SJCRH30 (cell line): ENCODE data around the gene ERP27. TPM values are rescaled to one million over a fixed set of nuclear protein-coding genes. Genes with fewer than 3 reads are reported as not detected.
A peak's percentile ranks its signal among the peaks of the same experiment; 100 is the strongest.

Experiments
- DNase-seq, 2 experiments: peaks; one replicate each; pipeline ENCODE4 v3.0.0-alpha.2; 2015 to 2020
- H3K27ac ChIP-seq: fragments of 250-450 bp; sonication (Bioruptor Pico); 2 replicates; pipeline ENCODE4 v1.5.1; 2020; ENCODE audit warnings: mild to moderate bottlenecking, moderate library complexity
- H3K27me3 ChIP-seq: fragments of 250-450 bp; sonication (Bioruptor Pico); 2 replicates; pipeline ENCODE4 v1.5.1; 2020; ENCODE audit warnings: mild to moderate bottlenecking, moderate library complexity
- H3K36me3 ChIP-seq: fragments of 250-450 bp; sonication (Bioruptor Pico); 2 replicates; pipeline ENCODE4 v1.5.1; 2020; ENCODE audit warnings: mild to moderate bottlenecking, moderate library complexity
- H3K4me1 ChIP-seq: fragments of 250-450 bp; sonication (Bioruptor Pico); 2 replicates; pipeline ENCODE4 v1.5.1; 2020; ENCODE audit warnings: mild to moderate bottlenecking, moderate library complexity
- H3K4me3 ChIP-seq: fragments of 250-450 bp; sonication (Bioruptor Pico); 2 replicates; pipeline ENCODE4 v1.5.1; 2020; ENCODE audit warnings: mild to moderate bottlenecking, moderate library complexity
- H3K9me3 ChIP-seq: fragments of 250-450 bp; sonication (Bioruptor Pico); replicated peaks from 2 replicates; pipeline ENCODE4 v1.5.1; 2020; ENCODE audit warnings: mild to moderate bottlenecking, moderate library complexity
- total RNA-seq: library from RNA; depleted of rRNA; stranded (reverse); fragments of >200 nt; shearing (Covaris generic); gene quantifications from 2 replicates; pipeline ENCODE4 v1.2.3, GENCODE V29; 2014

Gene ERP27
- total RNA-seq, 1 experiment from 2014 or later: not detected

DNA sequence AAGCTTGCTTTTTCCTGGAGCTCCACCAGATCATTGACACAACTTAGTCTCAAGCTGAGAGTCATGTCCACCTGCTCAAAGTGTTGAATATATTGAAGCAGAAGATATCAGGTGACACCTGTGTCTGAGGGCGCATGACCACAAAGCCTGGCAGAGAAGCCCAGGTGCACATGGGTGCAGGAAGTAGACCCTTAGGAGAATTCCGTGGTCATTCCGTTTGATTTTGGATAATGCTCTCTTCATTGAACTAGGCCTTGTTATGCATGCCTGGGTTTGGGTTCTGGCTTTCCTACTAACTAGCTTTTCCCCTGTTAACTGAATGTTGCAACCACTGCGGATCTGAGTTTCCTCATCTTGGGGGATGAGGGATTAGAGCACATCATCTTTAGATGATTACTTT lies 15.9 kb upstream of the ERP27 start:
- no peaks in the 10 kb centered on the region for H3K36me3 ChIP-seq
- DNase-seq: no peak
- H3K4me1 ChIP-seq: 0 out of 2 replicates have a peak, but pooled peaks cover 3% of the 10 kb centered on the region

GRCh38 chr12:14953752-14954151 lies 15.4 kb upstream of the ERP27 start:
- no peak overlapping the region for H3K27ac ChIP-seq
- no peaks in the 10 kb centered on the region for H3K27me3 ChIP-seq
- no peaks in the 10 kb centered on the region for H3K36me3 ChIP-seq
- H3K4me3 ChIP-seq: no peak overlapping the region
- DNase-seq: no peak
- H3K4me1 ChIP-seq: 0 out of 2 replicates have a peak, but pooled peaks cover 6% of the 10 kb centered on the region
- no peaks in the 10 kb centered on the region for H3K9me3 ChIP-seq

More for the DNA sequence above, 15.9 kb upstream of the ERP27 start:
- H3K4me3 ChIP-seq: no peak overlapping the region
- H3K27me3 ChIP-seq: no peaks in the 10 kb centered on the region
- H3K9me3 ChIP-seq: no peaks in the 10 kb centered on the region
- H3K27ac ChIP-seq: no peak overlapping the region

- no peak for DNase-seq
- Histone ChIP-seq H3K27me3 (no peaks in the 10 kb centered on the region), H3K27ac (no peak overlapping the region)
Measured at GRCh38 chr12:14952299-14952921, 14.1 kb upstream of the ERP27 start.

GRCh38 chr12:14951851-14952250 lies 13.5 kb upstream of the ERP27 start:
- H3K27ac ChIP-seq: no peak overlapping the region

More at GRCh38 chr12:14952299-14952921, 14.1 kb upstream of the ERP27 start:
- Histone ChIP-seq H3K36me3 (no peaks in the 10 kb centered on the region), H3K4me1 (0 out of 2 replicates have a peak, but pooled peaks cover 8% of the 10 kb centered on the region), H3K4me3 (no peak overlapping the region), H3K9me3 (no peaks in the 10 kb centered on the region)

DNA sequence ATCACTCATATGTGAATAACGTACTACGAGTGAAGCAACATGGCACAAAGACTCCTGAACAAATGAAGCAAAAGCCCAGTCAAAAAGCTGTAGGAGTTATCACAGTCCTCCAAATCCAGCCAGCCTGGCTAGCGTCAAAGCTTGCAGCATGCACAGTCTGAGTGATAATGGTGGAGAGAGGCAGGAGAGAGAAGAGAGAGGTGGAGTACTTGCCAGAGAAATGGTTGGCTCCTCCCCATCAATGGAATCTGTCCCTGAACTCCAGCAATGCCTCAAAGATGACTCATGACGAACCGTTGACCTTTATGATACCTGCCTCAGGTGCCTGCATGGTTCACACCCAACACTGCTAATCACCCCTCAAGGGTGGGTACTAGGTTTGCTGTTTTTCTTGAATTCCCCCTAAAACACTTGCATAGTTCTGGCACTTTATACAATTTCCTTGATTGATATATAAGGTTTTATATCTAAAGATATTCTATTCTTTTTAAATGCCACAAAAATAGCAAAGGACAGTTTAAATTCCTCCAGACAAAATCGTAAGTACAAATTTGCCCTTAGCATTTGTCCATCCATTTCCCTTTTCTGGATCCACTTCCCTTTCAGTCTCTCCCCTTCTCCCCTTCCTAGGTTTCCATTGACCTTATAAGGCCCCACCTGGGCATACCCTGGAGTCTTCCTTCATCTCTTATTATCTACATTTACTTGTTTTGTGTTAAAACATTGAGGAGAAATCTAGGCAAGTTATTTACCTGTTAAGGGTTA lies 12.8 kb upstream of the ERP27 start:
- H3K27ac ChIP-seq: no peak overlapping the region
- H3K9me3 ChIP-seq: no peaks in the 10 kb centered on the region
- H3K4me3 ChIP-seq: no peak overlapping the region
- no peaks in the 10 kb centered on the region for H3K36me3 ChIP-seq
- no peak for DNase-seq
- no peaks in the 10 kb centered on the region for H3K27me3 ChIP-seq
- H3K4me1 ChIP-seq: 0 out of 2 replicates have a peak, but pooled peaks cover 8% of the 10 kb centered on the region

More at GRCh38 chr12:14951851-14952250, 13.5 kb upstream of the ERP27 start:
- H3K4me1 ChIP-seq: 0 out of 2 replicates have a peak, but pooled peaks cover 8% of the 10 kb centered on the region
- no peaks in the 10 kb centered on the region for H3K9me3 ChIP-seq
- no peak for DNase-seq
- no peaks in the 10 kb centered on the region for H3K27me3 ChIP-seq
- H3K36me3 ChIP-seq: no peaks in the 10 kb centered on the region
- no peak overlapping the region for H3K4me3 ChIP-seq

GRCh38 chr12:14950421-14950820 lies 12.1 kb upstream of the ERP27 start:
- no peaks in the 10 kb centered on the region for H3K9me3 ChIP-seq
- H3K4me1 ChIP-seq: 0 out of 2 replicates have a peak, but pooled peaks cover 8% of the 10 kb centered on the region
- H3K4me3 ChIP-seq: no peak overlapping the region
- no peak for DNase-seq
- H3K36me3 ChIP-seq: no peaks in the 10 kb centered on the region
- H3K27me3 ChIP-seq: no peaks in the 10 kb centered on the region
- no peak overlapping the region for H3K27ac ChIP-seq

DNA sequence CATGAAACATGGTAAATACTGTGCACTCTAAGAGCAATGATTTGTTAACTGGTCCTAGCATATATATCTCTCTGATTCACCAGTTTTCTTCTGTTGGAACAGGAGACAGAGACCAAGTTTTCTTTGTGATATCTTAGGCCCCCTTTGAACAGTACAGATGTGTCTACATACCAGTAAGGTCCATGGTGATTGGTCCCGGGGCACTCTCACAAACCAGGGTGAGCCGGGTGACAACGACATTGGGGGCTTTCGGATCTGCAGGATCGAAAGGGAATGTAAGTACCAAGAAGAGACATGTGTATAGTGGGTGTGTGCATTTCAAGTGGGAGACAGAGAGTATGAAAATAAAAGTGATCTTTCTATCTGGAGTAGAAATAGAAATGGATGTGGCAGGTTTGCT lies 11.3 kb upstream of the ERP27 start:
- H3K27ac ChIP-seq: no peak overlapping the region
- no peaks in the 10 kb centered on the region for H3K36me3 ChIP-seq
- H3K27me3 ChIP-seq: no peaks in the 10 kb centered on the region
- no peak for DNase-seq
- H3K4me1 ChIP-seq: 0 out of 2 replicates have a peak, but pooled peaks cover 8% of the 10 kb centered on the region
- H3K9me3 ChIP-seq: no peaks in the 10 kb centered on the region
- H3K4me3 ChIP-seq: no peak overlapping the region

GRCh38 chr12:14948672-14949071 lies 10.3 kb upstream of the ERP27 start:
- Histone ChIP-seq H3K4me1 (0 out of 2 replicates have a peak, but pooled peaks cover 8% of the 10 kb centered on the region), H3K36me3 (no peaks in the 10 kb centered on the region), H3K27ac (no peak overlapping the region), H3K9me3 (no peaks in the 10 kb centered on the region), H3K27me3 (no peaks in the 10 kb centered on the region), H3K4me3 (no peak overlapping the region)
- peak; percentile 17 to 59 for DNase-seq

DNA sequence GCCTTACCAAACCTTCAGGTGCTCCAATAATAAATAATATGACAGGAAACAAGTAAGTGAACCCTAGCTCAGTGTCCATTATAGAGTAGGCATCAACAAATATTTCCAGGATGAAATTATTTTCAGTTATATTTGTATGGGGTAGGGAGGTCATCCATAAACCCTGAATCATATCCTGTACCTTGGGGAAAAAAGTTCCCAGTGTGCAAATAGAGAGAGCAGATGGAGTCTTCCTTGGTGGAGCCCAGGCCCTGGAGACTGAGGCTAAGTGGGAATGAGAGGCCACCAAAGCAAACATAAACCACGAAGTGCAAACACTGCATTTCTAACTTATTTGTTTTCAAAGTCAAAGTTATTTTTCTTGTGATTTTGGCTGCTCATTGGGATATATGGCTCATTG lies 8.5 kb upstream of the ERP27 start:
- H3K4me3 ChIP-seq: no peak overlapping the region
- H3K27ac ChIP-seq: no peak overlapping the region
- no peak for DNase-seq
- no peaks in the 10 kb centered on the region for H3K36me3 ChIP-seq
- no peaks in the 10 kb centered on the region for H3K9me3 ChIP-seq
- 0 out of 2 replicates have a peak, but pooled peaks cover 8% of the 10 kb centered on the region for H3K4me1 ChIP-seq
- H3K27me3 ChIP-seq: no peaks in the 10 kb centered on the region

DNA sequence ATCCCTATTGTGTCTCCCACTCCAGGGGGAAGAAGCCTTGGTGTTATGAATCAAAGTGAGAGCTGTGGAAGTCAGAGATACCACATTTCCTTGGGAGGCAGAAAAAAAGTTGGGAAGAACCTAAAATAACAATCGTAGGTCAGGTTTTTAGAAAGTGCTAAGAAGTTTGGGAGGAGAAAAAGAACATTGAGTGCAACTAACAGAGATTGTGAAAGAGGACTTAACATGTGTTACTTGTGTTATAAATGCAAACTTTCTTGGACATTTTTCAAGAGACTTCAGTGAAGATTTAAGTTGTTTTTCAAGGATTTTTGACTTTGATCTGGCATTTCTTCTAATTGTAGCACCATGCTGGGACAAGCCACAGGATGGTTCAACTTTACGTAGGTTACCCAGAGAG lies 7.8 kb upstream of the ERP27 start:
- Histone ChIP-seq H3K4me1 (0 out of 2 replicates have a peak, but pooled peaks cover 6% of the 10 kb centered on the region), H3K4me3 (no peak overlapping the region), H3K9me3 (no peaks in the 10 kb centered on the region), H3K27me3 (no peaks in the 10 kb centered on the region), H3K36me3 (no peaks in the 10 kb centered on the region), H3K27ac (no peak overlapping the region)
- no peak for DNase-seq

- no peak overlapping the region for H3K27ac ChIP-seq
- no peaks in the 10 kb centered on the region for H3K36me3 ChIP-seq
- no peak for DNase-seq
- no peak overlapping the region for H3K4me3 ChIP-seq
- H3K27me3 ChIP-seq: no peaks in the 10 kb centered on the region
- no peaks in the 10 kb centered on the region for H3K9me3 ChIP-seq
- H3K4me1 ChIP-seq: no peaks in the 10 kb centered on the region
Measured at GRCh38 chr12:14942196-14942931, 4.0 kb upstream of the ERP27 start.

GRCh38 chr12:14941369-14941768 lies 3.0 kb upstream of the ERP27 start:
- Histone ChIP-seq H3K27me3 (no peaks in the 10 kb centered on the region), H3K4me3 (no peak overlapping the region), H3K27ac (no peak overlapping the region), H3K36me3 (no peaks in the 10 kb centered on the region), H3K9me3 (no peaks in the 10 kb centered on the region), H3K4me1 (no peaks in the 10 kb centered on the region)
- DNase-seq: no peak

GRCh38 chr12:14937689-14938088 lies 648 bp downstream of the ERP27 start:
- Histone ChIP-seq H3K4me3 (no peak overlapping the region), H3K4me1 (no peaks in the 10 kb centered on the region), H3K9me3 (no peaks in the 10 kb centered on the region), H3K27ac (no peak overlapping the region), H3K36me3 (no peaks in the 10 kb centered on the region), H3K27me3 (no peaks in the 10 kb centered on the region; the same call in 1 of the 2 replicates)
- no peak for DNase-seq

- Histone ChIP-seq H3K27me3 (no peaks in the 10 kb centered on the region; the same call in 1 of the 2 replicates), H3K9me3 (no peaks in the 10 kb centered on the region), H3K27ac (no peak overlapping the region), H3K4me3 (no peak overlapping the region), H3K4me1 (no peaks in the 10 kb centered on the region), H3K36me3 (no peaks in the 10 kb centered on the region)
- no peak for DNase-seq
Measured at GRCh38 chr12:14937014-14937413, 1.3 kb downstream of the ERP27 start.
